AG09309 (cell line): ENCODE data around the gene EXOC7.
"Not testable (repeated sequence)": the region's sequence is repeated elsewhere in the genome, so short reads cannot be mapped to it uniquely, and the experiment has no call there.

ENCODE experiments used
- DNase-seq: peaks from one replicate; pipeline ENCODE4 v3.0.0-alpha.2; 2010; ENCODE audit warnings: low read depth
- H3K4me3 ChIP-seq: 2 replicates; pipeline ENCODE4 v1.5.1; 2011; ENCODE audit warnings: mild to moderate bottlenecking, low read depth, low read length, moderate library complexity; ENCODE audit not compliant: control insufficient read depth
- CTCF ChIP-seq: IDR thresholded peaks from 2 replicates; pipeline ENCODE4 v1.5.1; 2011; ENCODE audit warnings: mild to moderate bottlenecking, low read depth, low read length, inconsistent platforms; ENCODE audit not compliant: insufficient read depth, control insufficient read depth; ENCODE audit errors: missing control alignments

EXOC7 gene

GRCh38 chr17:76072148-76072858, 31.3 kb downstream of the EXOC7 start, which contains the start of gene SRP68:
TSS of gene SRP68 (minus strand) at chr17:76072517. CDS start at chr17:76072491, 26 bp downstream.
- TF ChIP-seq CTCF, result no peak
- DNase-seq, result peak; percentile 58
- H3K4me3 ChIP-seq, result peak within 1 kb of the TSS; percentile 97

GRCh38 chr17:76071531-76072147, 31.9 kb downstream of the EXOC7 start:
- no peak for TF ChIP-seq CTCF
- DNase-seq, result no peak
- peak overlapping the region; percentile 97 for H3K4me3 ChIP-seq

- DNase-seq, result no peak
- no peak for TF ChIP-seq CTCF
- no peak overlapping the region for H3K4me3 ChIP-seq
Observed at GRCh38 chr17:76065775-76066174, 37.8 kb downstream of the EXOC7 start.

- H3K4me3 ChIP-seq, result no peak overlapping the region
- no peak for TF ChIP-seq CTCF
- no peak for DNase-seq
Observed at GRCh38 chr17:76063875-76064546, 39.6 kb downstream of the EXOC7 start.

- H3K4me3 ChIP-seq, result not testable (repeated sequence)
Observed at GRCh38 chr17:76058264-76058663, 45.3 kb downstream of the EXOC7 start.

GRCh38 chr17:76056882-76057281, 46.7 kb downstream of the EXOC7 start:
- no peak for DNase-seq
- H3K4me3 ChIP-seq, result no peak overlapping the region
- no peak for TF ChIP-seq CTCF

More at GRCh38 chr17:76058264-76058663, 45.3 kb downstream of the EXOC7 start:
- DNase-seq, result not testable (repeated sequence)

GRCh38 chr17:76054112-76054476, 49.5 kb downstream of the EXOC7 start:
- H3K4me3 ChIP-seq, result no peak overlapping the region
- no peak for TF ChIP-seq CTCF
- DNase-seq, result no peak
